CD4-positive, alpha-beta T cell (primary cell): Measurements from ENCODE around the gene ARHGAP26. TPM values are rescaled to one million over a fixed set of nuclear protein-coding genes. Genes with fewer than 3 reads are reported as not detected.

Experiments used
- ATAC-seq: fragments of 200-7000 bp; cut with Tn5 transposase; one replicate; pipeline ENCODE4 v1.10.0; 2022; ENCODE audit warnings: mild to moderate bottlenecking; ENCODE audit not compliant: poor library complexity
- CTCF ChIA-PET: fragments of 350-600 bp; sonication (Branson Sonifier 250); formaldehyde crosslinking; loops from one replicate; lab custom pipeline; 2021; ENCODE audit warnings: antibody characterized with exemption, inconsistent platforms; lab: Charles Lee
- POLR2A ChIA-PET: fragments of 350-600 bp; sonication (Branson Sonifier 250); formaldehyde crosslinking; loops from one replicate; lab custom pipeline; 2021; ENCODE audit warnings: antibody characterized with exemption, inconsistent platforms; lab: Charles Lee
- DNase-seq, 14 experiments: peaks; one replicate each; pipeline ENCODE4 v3.0.0-alpha.2; 2013 to 2020; ENCODE audit warnings: mixed read lengths in 2 of 14
- H3K27ac ChIP-seq, 2 donors: one replicate each; pipeline versions ENCODE4 v1.5.1 to v1.7.0; 2013; ENCODE audit warnings: low read length in 2 of 2, low read depth in 1 of 2, mild to moderate bottlenecking in 1 of 2
- H3K27me3 ChIP-seq, 2 experiments: 1 replicate in 1 of 2; 2 replicates in 1 of 2; pipeline versions ENCODE4 v1.6.1 to v1.7.0; 2013; ENCODE audit warnings: low read length in 2 of 2, control low read depth in 1 of 2, mild to moderate bottlenecking in 1 of 2, moderate library complexity in 1 of 2; ENCODE audit not compliant: insufficient read depth in 2 of 2, control insufficient read depth in 1 of 2
- H3K36me3 ChIP-seq: one replicate; pipeline ENCODE4 v1.6.1; 2013; ENCODE audit warnings: low read length, control low read depth; ENCODE audit not compliant: insufficient read depth
- H3K4me1 ChIP-seq: one replicate; pipeline ENCODE4 v1.6.1; 2013; ENCODE audit warnings: low read length, control low read depth; ENCODE audit not compliant: insufficient read depth
- H3K4me3 ChIP-seq: one replicate; pipeline ENCODE4 v1.5.1; 2013; ENCODE audit warnings: mild to moderate bottlenecking, low read length, moderate library complexity
- H3K9me3 ChIP-seq, 2 experiments: 1 replicate in 1 of 2; 2 replicates in 1 of 2; pipeline versions ENCODE4 v1.6.1 to v1.7.0; 2013; ENCODE audit warnings: low read length in 2 of 2, mild to moderate bottlenecking in 2 of 2, control low read depth in 1 of 2, moderate library complexity in 1 of 2; ENCODE audit not compliant: control insufficient read depth in 1 of 2, insufficient read depth in 1 of 2
- H3K27ac Mint-ChIP-seq: one replicate; pipeline ENCODE4 v1.8.0; 2020; ENCODE audit warnings: mixed read lengths
- H3K27me3 Mint-ChIP-seq: one replicate; pipeline ENCODE4 v1.8.0; 2021; ENCODE audit warnings: mixed read lengths
- H3K36me3 Mint-ChIP-seq: one replicate; pipeline ENCODE4 v1.8.0; 2021; ENCODE audit warnings: low read depth, mixed read lengths
- H3K4me1 Mint-ChIP-seq: one replicate; pipeline ENCODE4 v1.8.0; 2021; ENCODE audit warnings: low read depth, mixed read lengths
- H3K4me3 Mint-ChIP-seq: one replicate; pipeline ENCODE4 v1.8.0; 2020; ENCODE audit warnings: mild to moderate bottlenecking, mixed read lengths
- H3K9me3 Mint-ChIP-seq: one replicate; pipeline ENCODE4 v1.8.0; 2020; ENCODE audit warnings: mixed read lengths
- intact Hi-C, 2 experiments: fragments of 100-400 bp; cut with DNase I in 1 of 2; cut with micrococcal nuclease in 1 of 2; formaldehyde crosslinking; loops; one replicate each; pipeline versions ENCODE4 v1.15.1 to v1.9.0; 2023 to 2025; cut with DNase I, micrococcal nuclease
- total RNA-seq, 174 experiments: library from RNA in 2 of 174; stranded (reverse) in 2 of 174; gene quantifications; one replicate each; pipeline ENCODE4 v1.2.3 and lab custom pipeline; 2021 to 2026
- TF ChIP-seq, protein P1 (sequence below): fragments of 200-600 bp; IDR thresholded peaks from one replicate; pipeline ENCODE4 v1.8.0; 2022; ENCODE audit warnings: antibody characterized with exemption, mild to moderate bottlenecking

ARHGAP26 gene
- total RNA-seq, 2 experiments from 2014 or later = 24.9 to 27.3 TPM

DNA sequence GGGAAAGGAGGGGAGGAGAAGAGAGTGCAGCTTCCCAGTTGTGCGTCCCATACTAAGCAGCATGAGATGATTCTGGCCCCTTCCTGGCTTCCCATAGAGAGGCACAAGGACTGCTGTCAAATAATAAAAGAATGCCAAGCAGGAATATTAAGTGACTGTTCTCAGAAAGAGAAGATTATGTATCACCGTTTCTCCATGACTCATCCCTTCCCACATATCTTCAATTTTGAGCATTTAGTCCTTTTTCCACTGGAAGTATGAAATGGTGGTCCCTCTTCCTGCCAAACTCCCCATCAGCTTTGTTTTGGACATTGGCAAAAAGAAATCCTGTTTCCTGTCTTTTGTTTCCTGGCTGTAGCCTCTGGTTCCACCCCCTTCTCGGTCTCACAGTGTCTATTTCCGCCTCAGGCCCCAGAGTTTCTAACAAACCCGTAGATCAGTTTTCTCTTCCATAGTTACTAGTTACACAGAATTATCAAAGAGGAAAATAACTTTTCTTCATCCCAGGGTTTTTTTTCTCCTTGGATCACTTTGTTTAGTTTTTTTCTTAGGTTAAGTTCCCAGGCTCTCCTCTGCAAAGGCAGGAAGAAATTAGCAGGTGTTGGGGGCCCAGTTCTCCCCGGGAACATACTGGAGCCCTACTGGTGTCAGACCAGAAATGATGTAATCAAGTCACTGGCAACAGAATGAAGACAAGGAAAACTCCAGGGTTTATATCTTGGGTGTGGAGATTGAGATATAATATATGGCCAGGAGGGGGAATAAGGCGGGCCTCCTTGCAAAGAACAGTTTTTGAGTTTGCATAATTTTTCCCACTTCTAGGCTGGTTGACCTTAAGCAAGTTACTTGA, 26.4 kb upstream of the ARHGAP26 start:
- Histone ChIP-seq H3K4me1 (no peaks in the 10 kb centered on the region), H3K27me3 (peaks cover 0 to 3% of the 10 kb centered on the region in 2 experiments), H3K27ac (no peak overlapping the region), H3K9me3 (no peaks in the 10 kb centered on the region), H3K36me3 (no peaks in the 10 kb centered on the region), H3K4me3 (no peak overlapping the region)
- H3K9me3 Mint-ChIP-seq = no peaks in the 10 kb centered on the region
- H3K36me3 Mint-ChIP-seq = no peaks in the 10 kb centered on the region
- CTCF ChIA-PET = interaction anchor here (0.6 to 1.2 kb wide), 3 partner anchors 17 to 137 kb away, joined by 3 to 5 read pairs (median 3); no protein-coding TSS in a partner anchor
- POLR2A ChIA-PET = no interaction called here
- TF ChIP-seq, protein P1, sequence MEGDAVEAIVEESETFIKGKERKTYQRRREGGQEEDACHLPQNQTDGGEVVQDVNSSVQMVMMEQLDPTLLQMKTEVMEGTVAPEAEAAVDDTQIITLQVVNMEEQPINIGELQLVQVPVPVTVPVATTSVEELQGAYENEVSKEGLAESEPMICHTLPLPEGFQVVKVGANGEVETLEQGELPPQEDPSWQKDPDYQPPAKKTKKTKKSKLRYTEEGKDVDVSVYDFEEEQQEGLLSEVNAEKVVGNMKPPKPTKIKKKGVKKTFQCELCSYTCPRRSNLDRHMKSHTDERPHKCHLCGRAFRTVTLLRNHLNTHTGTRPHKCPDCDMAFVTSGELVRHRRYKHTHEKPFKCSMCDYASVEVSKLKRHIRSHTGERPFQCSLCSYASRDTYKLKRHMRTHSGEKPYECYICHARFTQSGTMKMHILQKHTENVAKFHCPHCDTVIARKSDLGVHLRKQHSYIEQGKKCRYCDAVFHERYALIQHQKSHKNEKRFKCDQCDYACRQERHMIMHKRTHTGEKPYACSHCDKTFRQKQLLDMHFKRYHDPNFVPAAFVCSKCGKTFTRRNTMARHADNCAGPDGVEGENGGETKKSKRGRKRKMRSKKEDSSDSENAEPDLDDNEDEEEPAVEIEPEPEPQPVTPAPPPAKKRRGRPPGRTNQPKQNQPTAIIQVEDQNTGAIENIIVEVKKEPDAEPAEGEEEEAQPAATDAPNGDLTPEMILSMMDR = no peak
- peaks cover 11% of the 10 kb centered on the region for H3K27me3 Mint-ChIP-seq
- ATAC-seq = no peak
- DNase-seq = no peak
- no peaks in the 10 kb centered on the region for H3K4me1 Mint-ChIP-seq
- H3K27ac Mint-ChIP-seq = no peak overlapping the region
- no peak overlapping the region for H3K4me3 Mint-ChIP-seq
- intact Hi-C loops = loop anchor here in 1 of 2 experiments (10.0 kb wide), 2 partner anchors 1081 to 1221 kb away; no protein-coding TSS in a partner anchor

DNA sequence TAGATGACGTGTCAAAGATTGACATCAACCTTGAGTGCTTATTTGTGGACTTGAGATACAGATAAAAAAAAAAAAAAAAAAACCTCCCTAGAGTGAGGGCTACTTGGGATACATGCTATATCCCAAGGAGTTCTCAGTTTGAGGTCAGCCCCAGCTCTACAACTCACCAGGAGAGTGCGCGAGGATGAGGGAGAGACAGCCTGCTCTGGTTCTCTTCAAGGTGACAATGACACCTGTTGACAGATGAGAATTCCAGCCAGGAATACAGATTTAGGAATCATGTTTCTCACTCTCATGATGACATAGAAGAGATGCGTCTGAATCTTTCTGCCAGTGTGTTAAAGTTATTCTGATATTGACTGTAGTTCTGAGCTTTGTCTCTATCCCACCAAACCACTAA, 24.9 kb upstream of the ARHGAP26 start:
- intact Hi-C loops = loop anchor here in 1 of 2 experiments (10.0 kb wide), 2 partner anchors 1080 to 1220 kb away; no protein-coding TSS in a partner anchor
- Histone ChIP-seq H3K36me3 (no peaks in the 10 kb centered on the region), H3K4me1 (no peaks in the 10 kb centered on the region), H3K27me3 (peaks cover 0 to 3% of the 10 kb centered on the region in 2 experiments), H3K4me3 (no peak overlapping the region), H3K9me3 (no peaks in the 10 kb centered on the region), H3K27ac (no peak overlapping the region)
- ChIA-PET POLR2A (no interaction called here), CTCF (interaction anchor here (1.7 kb wide), 1 partner anchor 135 kb away, joined by 5 read pairs; no protein-coding TSS in a partner anchor)
- peaks cover 11% of the 10 kb centered on the region for H3K27me3 Mint-ChIP-seq
- TF ChIP-seq, protein P1 = no peak
- no peaks in the 10 kb centered on the region for H3K9me3 Mint-ChIP-seq
- no peak overlapping the region for H3K27ac Mint-ChIP-seq
- no peak for DNase-seq
- no peak for ATAC-seq
- no peaks in the 10 kb centered on the region for H3K4me1 Mint-ChIP-seq
- no peaks in the 10 kb centered on the region for H3K36me3 Mint-ChIP-seq
- no peak overlapping the region for H3K4me3 Mint-ChIP-seq

DNA sequence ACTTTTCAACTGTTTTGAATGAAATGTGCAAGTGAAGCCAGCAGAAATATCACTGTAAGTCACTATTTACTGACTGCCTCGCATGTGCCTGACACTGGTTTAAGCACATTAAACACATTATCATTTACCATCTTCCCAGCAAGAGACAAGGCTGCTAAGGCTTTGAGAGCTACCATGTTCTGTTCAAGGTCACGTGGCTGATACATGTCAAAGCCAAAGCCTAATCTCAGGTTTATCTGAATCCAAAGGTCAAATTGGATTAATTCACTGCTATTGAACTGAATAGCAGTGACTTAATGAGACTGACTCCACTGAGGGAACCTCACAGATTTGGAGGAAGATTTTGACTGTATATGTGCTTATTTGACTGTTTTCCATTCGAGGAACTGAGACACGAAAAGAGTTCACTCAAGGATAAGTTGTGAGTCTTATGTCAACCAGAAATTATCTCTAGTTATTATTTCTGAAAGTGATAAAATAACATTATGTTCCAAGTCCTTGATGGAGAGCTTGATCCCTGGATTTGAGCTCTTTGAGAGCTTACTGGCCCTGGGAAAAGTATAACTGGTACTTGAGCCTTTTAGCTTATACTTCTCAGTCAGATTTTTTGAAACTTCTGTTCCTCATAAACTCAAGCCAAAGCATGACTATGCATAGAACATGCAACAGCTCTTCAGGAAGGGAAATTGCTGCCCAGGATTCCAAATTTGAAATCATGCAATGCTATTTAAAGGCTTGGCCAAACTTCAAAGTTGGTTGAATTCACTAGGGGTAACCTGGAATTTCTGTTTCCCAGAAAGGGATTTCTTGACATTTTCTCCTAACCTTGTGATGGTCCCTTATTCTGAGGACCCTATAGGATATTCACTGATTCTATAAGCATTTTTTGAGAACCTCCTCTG, 23.4 kb upstream of the ARHGAP26 start:
- H3K27me3 Mint-ChIP-seq = peaks cover 11% of the 10 kb centered on the region
- H3K36me3 Mint-ChIP-seq = no peaks in the 10 kb centered on the region
- ChIA-PET CTCF (interaction anchor here (1.7 to 3.7 kb wide), 3 partner anchors 34 to 142 kb away, joined by 5 to 22 read pairs (median 6); no protein-coding TSS in a partner anchor), POLR2A (no interaction called here)
- TF ChIP-seq, protein P1 = no peak
- Histone ChIP-seq H3K27me3 (peaks cover 0 to 3% of the 10 kb centered on the region in 2 experiments), H3K9me3 (no peaks in the 10 kb centered on the region), H3K4me1 (no peaks in the 10 kb centered on the region), H3K27ac (no peak overlapping the region), H3K36me3 (no peaks in the 10 kb centered on the region), H3K4me3 (no peak overlapping the region)
- H3K9me3 Mint-ChIP-seq = no peaks in the 10 kb centered on the region
- ATAC-seq = no peak
- no peak overlapping the region for H3K27ac Mint-ChIP-seq
- intact Hi-C loops = loop anchor here in 1 of 2 experiments (10.0 kb wide), 2 partner anchors 1078 to 1218 kb away; no protein-coding TSS in a partner anchor
- DNase-seq = no peak
- no peak overlapping the region for H3K4me3 Mint-ChIP-seq
- no peaks in the 10 kb centered on the region for H3K4me1 Mint-ChIP-seq
